Lower leg skin (tissue), 4 donors: ENCODE measurements around the gene FBXL19. TPM values are rescaled to one million over a fixed set of nuclear protein-coding genes. Genes with fewer than 3 reads are reported as not detected.
A peak's percentile ranks its signal among the peaks of the same experiment; 100 is the strongest.

Source experiments
- DNase-seq, 2 donors: peaks; one replicate each; pipeline ENCODE4 v3.0.0-alpha.2; 2019; ENCODE audit warnings: low spot score in 2 of 2
- H3K4me3 ChIP-seq: fragments of 200-600 bp; sonication (generic); 2 replicates; pipeline ENCODE4 v1.5.1; 2017; ENCODE audit warnings: mild to moderate bottlenecking, low read depth; ENCODE audit not compliant: poor library complexity, severe bottlenecking
- CTCF ChIP-seq, 3 donors: fragments of 450-650 bp; IDR thresholded peaks; one replicate each; pipeline ENCODE4 v1.5.1; 2016; ENCODE audit warnings: antibody characterized with exemption in 3 of 3, mild to moderate bottlenecking in 3 of 3, moderate library complexity in 2 of 3
- POLR2A ChIP-seq, 2 donors: fragments of 450-650 bp; IDR thresholded peaks; one replicate each; pipeline ENCODE4 v1.6.1; 2016 to 2017; ENCODE audit warnings: antibody characterized with exemption in 2 of 2, mild to moderate bottlenecking in 1 of 2, moderate library complexity in 1 of 2
- WGBS, 2 donors: methylation state at CpG; one replicate each; pipeline ENCODE4 v1.1.5; 2018; 5-methylcytosine and 5-hydroxymethylcytosine counted together
- intact Hi-C: fragments of 100-400 bp; cut with DNase I; formaldehyde crosslinking; loops from one replicate; pipeline ENCODE4 v1.15.0; 2023; ENCODE audit warnings: low total_unique reads
- total RNA-seq, 4 donors: library from RNA; depleted of rRNA; stranded (reverse); fragments of >200 nt; gene quantifications; one replicate each; pipeline ENCODE4 v1.1.0, GENCODE V29; 2016

The FBXL19 gene
- total RNA-seq, 4 donors from 2014 or later, result 17.7 to 25.1 (median 22.1) TPM

GRCh38 chr16:30985401-30986128, 62.2 kb downstream of the FBXL19 start:
- intact Hi-C loops, result loop anchor here (5.0 to 10.0 kb wide), 3 partner anchors 107 to 459 kb away; partner anchors contain the start of genes VKORC1 and ZNF843
- DNase-seq, result peak; percentile 67 to 91
- peak overlapping the region; percentile 27 for H3K4me3 ChIP-seq
- WGBS, 2 donors, result 27 to 34% methylated on average over 14 to 19 of the region's 20 CpGs
- no peak for TF ChIP-seq POLR2A (IDR thresholded peaks at IDR 0.05)
- TF ChIP-seq CTCF (IDR thresholded peaks at IDR 0.05), result no peak

DNA sequence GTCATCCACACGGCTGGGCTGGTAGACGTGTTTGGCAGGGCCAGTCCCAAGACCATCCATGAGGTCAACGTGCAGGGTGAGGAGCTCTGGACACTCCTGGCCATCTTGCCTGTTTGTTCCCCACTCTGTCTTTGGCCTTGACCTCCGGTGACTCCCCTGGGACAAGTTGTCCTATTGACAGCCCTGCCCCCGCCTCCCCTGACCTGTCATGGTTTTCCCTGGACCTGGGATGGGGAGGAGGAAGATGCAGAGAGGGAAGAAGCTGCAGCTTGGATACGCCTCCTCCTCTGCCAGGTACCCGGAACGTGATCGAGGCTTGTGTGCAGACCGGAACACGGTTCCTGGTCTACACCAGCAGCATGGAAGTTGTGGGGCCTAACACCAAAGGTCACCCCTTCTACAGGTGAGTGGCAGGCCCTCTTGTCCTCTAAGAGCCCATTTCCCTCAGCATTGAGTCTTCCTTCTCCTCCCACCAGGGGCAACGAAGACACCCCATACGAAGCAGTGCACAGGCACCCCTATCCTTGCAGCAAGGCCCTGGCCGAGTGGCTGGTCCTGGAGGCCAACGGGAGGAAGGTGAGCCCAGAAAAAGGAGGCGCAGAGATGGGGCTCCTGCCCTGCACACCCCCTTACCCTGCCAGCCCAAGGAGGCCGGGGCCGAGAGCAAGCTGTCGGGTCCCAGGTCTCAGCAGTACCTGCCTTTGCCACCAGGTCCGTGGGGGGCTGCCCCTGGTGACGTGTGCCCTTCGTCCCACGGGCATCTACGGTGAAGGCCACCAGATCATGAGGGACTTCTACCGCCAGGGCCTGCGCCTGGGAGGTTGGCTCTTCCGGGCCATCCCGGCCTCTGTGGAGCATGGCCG, 63.0 kb downstream of the FBXL19 start:
- no peak for DNase-seq
- no peak for TF ChIP-seq CTCF (IDR thresholded peaks at IDR 0.05)
- TF ChIP-seq POLR2A (IDR thresholded peaks at IDR 0.05), result no peak
- no peak overlapping the region for H3K4me3 ChIP-seq
- WGBS, 2 donors, result 88 to 89% methylated on average over 24 to 28 of the region's 29 CpGs
- intact Hi-C loops, result loop anchor here (5.0 to 10.0 kb wide), 3 partner anchors 106 to 458 kb away; partner anchors contain the start of genes VKORC1 and ZNF843

DNA sequence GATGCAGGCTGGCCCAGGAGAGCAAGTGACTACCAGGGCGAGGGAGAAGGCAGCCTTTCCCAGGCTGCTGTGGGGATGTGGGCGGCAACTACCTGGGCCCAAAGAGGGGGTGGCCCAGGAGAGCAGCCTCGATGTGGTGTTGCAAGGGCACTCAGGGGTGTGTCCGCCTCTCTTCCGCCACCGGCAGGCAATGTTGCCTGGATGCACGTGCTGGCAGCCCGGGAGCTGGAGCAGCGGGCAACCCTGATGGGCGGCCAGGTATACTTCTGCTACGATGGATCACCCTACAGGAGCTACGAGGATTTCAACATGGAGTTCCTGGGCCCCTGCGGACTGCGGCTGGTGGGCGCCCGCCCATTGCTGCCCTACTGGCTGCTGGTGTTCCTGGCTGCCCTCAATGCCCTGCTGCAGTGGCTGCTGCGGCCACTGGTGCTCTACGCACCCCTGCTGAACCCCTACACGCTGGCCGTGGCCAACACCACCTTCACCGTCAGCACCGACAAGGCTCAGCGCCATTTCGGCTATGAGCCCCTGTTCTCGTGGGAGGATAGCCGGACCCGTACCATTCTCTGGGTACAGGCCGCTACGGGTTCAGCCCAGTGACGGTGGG, 64.3 kb downstream of the FBXL19 start:
- no peak for TF ChIP-seq CTCF (IDR thresholded peaks at IDR 0.05)
- no peak for TF ChIP-seq POLR2A (IDR thresholded peaks at IDR 0.05)
- intact Hi-C loops, result loop anchor here (5.0 to 10.0 kb wide), 3 partner anchors 105 to 457 kb away; partner anchors contain the start of genes VKORC1 and ZNF843
- H3K4me3 ChIP-seq, result no peak overlapping the region
- WGBS, 2 donors, result 88 to 89% methylated on average over 28 to 30 of the region's 30 CpGs
- no peak for DNase-seq

- intact Hi-C loops, result loop anchor here (5.0 to 10.0 kb wide), 3 partner anchors 103 to 455 kb away; partner anchors contain the start of genes VKORC1 and ZNF843
- no peak overlapping the region for H3K4me3 ChIP-seq
- WGBS, 2 donors, result 75 to 82% methylated on average over 23 of the region's 23 CpGs
- no peak for DNase-seq
- no peak for TF ChIP-seq CTCF (IDR thresholded peaks at IDR 0.05)
- no peak for TF ChIP-seq POLR2A (IDR thresholded peaks at IDR 0.05)
These were observed 66.2 kb downstream of the FBXL19 start for GRCh38 chr16:30989469-30990047.

GRCh38 chr16:30990105-30990504, 66.7 kb downstream of the FBXL19 start:
- DNase-seq, result no peak
- intact Hi-C loops, result no loop called here
- 66 to 68% methylated on average over 4 to 12 of the region's 12 CpGs for WGBS, 2 donors
- TF ChIP-seq CTCF (IDR thresholded peaks at IDR 0.05) (no peak), POLR2A (IDR thresholded peaks at IDR 0.05) (no peak)
- H3K4me3 ChIP-seq, result no peak overlapping the region
